Measurements from ENCODE around the gene DAPK1.

DNA sequence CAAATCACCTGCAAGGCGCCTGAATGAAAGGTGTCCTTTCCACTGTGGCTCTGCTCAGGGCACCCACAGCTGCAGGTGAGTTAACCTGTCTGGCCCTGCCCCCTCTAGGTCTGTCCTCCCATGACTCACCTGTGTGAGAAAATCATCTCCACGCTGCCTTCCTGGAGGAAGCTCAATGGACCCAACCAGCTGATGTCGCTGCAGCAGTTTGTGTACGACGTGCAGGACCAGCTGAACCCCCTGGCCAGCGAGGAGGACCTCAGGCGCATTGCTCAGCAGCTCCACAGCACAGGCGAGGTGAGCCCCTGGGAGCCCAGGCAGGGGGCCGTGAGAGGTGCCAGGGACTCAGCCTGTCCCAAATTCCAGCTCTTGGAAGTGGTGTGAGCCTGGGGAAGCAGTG lies 205.3 kb downstream of the DAPK1 start:
- TF ChIP-seq, protein P1, sequence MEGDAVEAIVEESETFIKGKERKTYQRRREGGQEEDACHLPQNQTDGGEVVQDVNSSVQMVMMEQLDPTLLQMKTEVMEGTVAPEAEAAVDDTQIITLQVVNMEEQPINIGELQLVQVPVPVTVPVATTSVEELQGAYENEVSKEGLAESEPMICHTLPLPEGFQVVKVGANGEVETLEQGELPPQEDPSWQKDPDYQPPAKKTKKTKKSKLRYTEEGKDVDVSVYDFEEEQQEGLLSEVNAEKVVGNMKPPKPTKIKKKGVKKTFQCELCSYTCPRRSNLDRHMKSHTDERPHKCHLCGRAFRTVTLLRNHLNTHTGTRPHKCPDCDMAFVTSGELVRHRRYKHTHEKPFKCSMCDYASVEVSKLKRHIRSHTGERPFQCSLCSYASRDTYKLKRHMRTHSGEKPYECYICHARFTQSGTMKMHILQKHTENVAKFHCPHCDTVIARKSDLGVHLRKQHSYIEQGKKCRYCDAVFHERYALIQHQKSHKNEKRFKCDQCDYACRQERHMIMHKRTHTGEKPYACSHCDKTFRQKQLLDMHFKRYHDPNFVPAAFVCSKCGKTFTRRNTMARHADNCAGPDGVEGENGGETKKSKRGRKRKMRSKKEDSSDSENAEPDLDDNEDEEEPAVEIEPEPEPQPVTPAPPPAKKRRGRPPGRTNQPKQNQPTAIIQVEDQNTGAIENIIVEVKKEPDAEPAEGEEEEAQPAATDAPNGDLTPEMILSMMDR (IDR thresholded peaks at IDR 0.05) = no peak
- TF ChIP-seq EZH2 (IDR thresholded peaks at IDR 0.05; ENCODE audit: borderline replicate concordance, insufficient read depth, low read depth, low read length, poor library complexity, severe bottlenecking) = no peak
